CD4-positive, alpha-beta T cell treated with Interleukin-21 for 1 hour (primary cell): Measurements from ENCODE around the gene CPZ.
A peak's percentile ranks its signal among the peaks of the same experiment; 100 is the strongest.

Experiments used
- DNase-seq: peaks from one replicate; pipeline ENCODE4 v3.0.0-alpha.2; 2020

CPZ gene

GRCh38 chr4:8581094-8581861 lies 11.3 kb upstream of the CPZ start:
- no peak for DNase-seq

- DNase-seq = no peak
Observed at GRCh38 chr4:8582016-8582415, 10.5 kb upstream of the CPZ start.

- DNase-seq = no peak
Observed at GRCh38 chr4:8582436-8582835, 10.1 kb upstream of the CPZ start.

- DNase-seq = no peak
Observed at GRCh38 chr4:8582941-8583654, 9.5 kb upstream of the CPZ start.

GRCh38 chr4:8583655-8584025 lies 8.9 kb upstream of the CPZ start:
- DNase-seq = no peak

GRCh38 chr4:8585186-8585585 lies 7.4 kb upstream of the CPZ start:
- no peak for DNase-seq

GRCh38 chr4:8585721-8586212 lies 6.8 kb upstream of the CPZ start:
- no peak for DNase-seq

- no peak for DNase-seq
Observed at GRCh38 chr4:8586246-8586645, 6.3 kb upstream of the CPZ start.

- DNase-seq = no peak
Observed at GRCh38 chr4:8586671-8587468, 5.7 kb upstream of the CPZ start.

GRCh38 chr4:8587469-8588195 lies 4.9 kb upstream of the CPZ start:
- DNase-seq = no peak

- no peak for DNase-seq
Observed at GRCh38 chr4:8588196-8588470, 4.4 kb upstream of the CPZ start.

- DNase-seq = no peak
Observed at GRCh38 chr4:8589336-8589735, 3.2 kb upstream of the CPZ start.

- no peak for DNase-seq
Observed at GRCh38 chr4:8589823-8590545, 2.6 kb upstream of the CPZ start.

- DNase-seq = no peak
Observed at GRCh38 chr4:8590546-8590880, 2.1 kb upstream of the CPZ start.

- no peak for DNase-seq
Observed at GRCh38 chr4:8591114-8591513, 1.5 kb upstream of the CPZ start.

GRCh38 chr4:8591626-8592365 lies 769 bp upstream of the CPZ start:
- DNase-seq = no peak

- no peak for DNase-seq
Observed at GRCh38 chr4:8593264-8594096, 915 bp downstream of the CPZ start.

- DNase-seq = peak; percentile 2
Observed at GRCh38 chr4:8594097-8595038, 1.8 kb downstream of the CPZ start.

GRCh38 chr4:8595237-8596087 lies 2.9 kb downstream of the CPZ start:
- DNase-seq = no peak
